Hematopoietic multipotent progenitor cell treated with erythropoietin and hydrocortisone succinate and interleukin-3 and kit ligand, for 8 days (in vitro differentiated cells): Measurements from ENCODE around the gene CIC.
"Not testable (repeated sequence)": the region's sequence is repeated elsewhere in the genome, so short reads cannot be mapped to it uniquely, and the experiment has no call there.

Experiments
- DNase-seq: peaks from one replicate; pipeline ENCODE4 v3.0.0-alpha.2; 2015

The CIC gene

GRCh38 chr19:42335971-42336370 is 66.9 kb downstream of the CIC start:
- DNase-seq, result no peak

GRCh38 chr19:42339126-42339860 is 70.2 kb downstream of the CIC start:
- not testable (repeated sequence) for DNase-seq

- not testable (repeated sequence) for DNase-seq
Observed at GRCh38 chr19:42339922-42340321, 70.9 kb downstream of the CIC start.

- DNase-seq, result no peak
Observed at GRCh38 chr19:42343344-42344110, 74.5 kb downstream of the CIC start.

- DNase-seq, result no peak
Observed at GRCh38 chr19:42344336-42344893, 75.4 kb downstream of the CIC start.
